Activated T-helper 2 cell treated with anti-CD3 and anti-CD28 coated beads, Interferon-gamma antibody, Interleukin-2, Interleukin-4, amounts not matched to agents 10 μg/mL and 5 μg/mL and 100 μg/mL, durations not matched to agents 14 hours and 24 hours and 36 hours (primary cell): ENCODE measurements around the gene CFAP299. TPM values are rescaled to one million over a fixed set of nuclear protein-coding genes. Genes with fewer than 3 reads are reported as not detected.
"Not testable (repeated sequence)": the region's sequence is repeated elsewhere in the genome, so short reads cannot be mapped to it uniquely, and the experiment has no call there.

Source experiments
- DNase-seq: peaks from one replicate; pipeline ENCODE4 v3.0.0; 2021; ENCODE audit warnings: low spot score
- H3K27ac Mint-ChIP-seq: one replicate; pipeline ENCODE4 v1.8.0; 2021; ENCODE audit warnings: mixed read lengths
- H3K27me3 Mint-ChIP-seq: one replicate; pipeline ENCODE4 v1.8.0; 2021; ENCODE audit warnings: low read depth, mixed read lengths
- H3K36me3 Mint-ChIP-seq: one replicate; pipeline ENCODE4 v1.8.0; 2021; ENCODE audit warnings: low read depth, mixed read lengths
- H3K4me1 Mint-ChIP-seq: one replicate; pipeline ENCODE4 v1.8.0; 2021; ENCODE audit warnings: low read depth, mixed read lengths
- H3K4me3 Mint-ChIP-seq: one replicate; pipeline ENCODE4 v1.8.0; 2021; ENCODE audit warnings: low read depth, mild to moderate bottlenecking, moderate library complexity, mixed read lengths
- H3K9me3 Mint-ChIP-seq: one replicate; pipeline ENCODE4 v1.8.0; 2021; ENCODE audit warnings: mixed read lengths
- intact Hi-C: fragments of 100-400 bp; cut with micrococcal nuclease; formaldehyde crosslinking; loops from one replicate; pipeline ENCODE4 v1.15.1; 2023
- total RNA-seq: library from RNA; stranded (reverse); gene quantifications from 2 replicates; pipeline ENCODE4 v1.2.3, GENCODE V29; 2022

CFAP299 gene
- total RNA-seq, 1 donor from 2014 or later, result not detected

- Mint-ChIP-seq H3K27ac (no peak overlapping the region), H3K4me1 (no peaks in the 10 kb centered on the region), H3K9me3 (no peaks in the 10 kb centered on the region), H3K36me3 (no peaks in the 10 kb centered on the region), H3K4me3 (no peak overlapping the region), H3K27me3 (no peaks in the 10 kb centered on the region)
- no peak for DNase-seq
- intact Hi-C loops, result no loop called here
Measured at GRCh38 chr4:80309294-80310004, 26.1 kb upstream of the CFAP299 start.

- intact Hi-C loops, result no loop called here
Measured at GRCh38 chr4:80311130-80311529, 24.4 kb upstream of the CFAP299 start.

GRCh38 chr4:80312124-80312523 lies 23.4 kb upstream of the CFAP299 start:
- Mint-ChIP-seq H3K4me1 (no peaks in the 10 kb centered on the region), H3K27me3 (no peaks in the 10 kb centered on the region)
- intact Hi-C loops, result no loop called here

More at GRCh38 chr4:80311130-80311529, 24.4 kb upstream of the CFAP299 start:
- Mint-ChIP-seq H3K4me1 (no peaks in the 10 kb centered on the region), H3K9me3 (no peaks in the 10 kb centered on the region), H3K4me3 (no peak overlapping the region), H3K36me3 (no peaks in the 10 kb centered on the region), H3K27me3 (no peaks in the 10 kb centered on the region), H3K27ac (no peak overlapping the region)
- no peak for DNase-seq

GRCh38 chr4:80313627-80314026 lies 21.9 kb upstream of the CFAP299 start:
- Mint-ChIP-seq H3K9me3 (no peaks in the 10 kb centered on the region), H3K36me3 (no peaks in the 10 kb centered on the region), H3K27ac (no peak overlapping the region), H3K27me3 (peaks cover under 1% of the 10 kb centered on the region), H3K4me3 (no peak overlapping the region), H3K4me1 (no peaks in the 10 kb centered on the region)
- no peak for DNase-seq
- intact Hi-C loops, result no loop called here

More at GRCh38 chr4:80312124-80312523, 23.4 kb upstream of the CFAP299 start:
- Mint-ChIP-seq H3K36me3 (no peaks in the 10 kb centered on the region), H3K9me3 (no peaks in the 10 kb centered on the region), H3K27ac (no peak overlapping the region), H3K4me3 (no peak overlapping the region)
- no peak for DNase-seq

- intact Hi-C loops, H3K36me3 Mint-ChIP-seq, H3K4me3 Mint-ChIP-seq, H3K4me1 Mint-ChIP-seq, H3K27ac Mint-ChIP-seq, H3K9me3 Mint-ChIP-seq, H3K27me3 Mint-ChIP-seq, DNase-seq: not testable (repeated sequence)
Measured at GRCh38 chr4:80315848-80316247, 19.7 kb upstream of the CFAP299 start.

GRCh38 chr4:80321341-80321740 lies 14.2 kb upstream of the CFAP299 start:
- H3K4me3 Mint-ChIP-seq, result no peak overlapping the region
- no peak overlapping the region for H3K27ac Mint-ChIP-seq
- peaks cover 2% of the 10 kb centered on the region for H3K27me3 Mint-ChIP-seq
- no peaks in the 10 kb centered on the region for H3K36me3 Mint-ChIP-seq
- no peaks in the 10 kb centered on the region for H3K4me1 Mint-ChIP-seq
- intact Hi-C loops, result no loop called here
- no peak for DNase-seq
- H3K9me3 Mint-ChIP-seq, result no peaks in the 10 kb centered on the region

GRCh38 chr4:80321776-80322175 lies 13.8 kb upstream of the CFAP299 start:
- no peak overlapping the region for H3K27ac Mint-ChIP-seq
- H3K4me1 Mint-ChIP-seq, result no peaks in the 10 kb centered on the region
- no peaks in the 10 kb centered on the region for H3K36me3 Mint-ChIP-seq
- no peak overlapping the region for H3K4me3 Mint-ChIP-seq
- H3K9me3 Mint-ChIP-seq, result no peaks in the 10 kb centered on the region
- H3K27me3 Mint-ChIP-seq, result peaks cover 2% of the 10 kb centered on the region
- no peak for DNase-seq
- intact Hi-C loops, result no loop called here

GRCh38 chr4:80322716-80323115 lies 12.8 kb upstream of the CFAP299 start:
- H3K9me3 Mint-ChIP-seq, result no peaks in the 10 kb centered on the region
- peaks cover 2% of the 10 kb centered on the region for H3K27me3 Mint-ChIP-seq
- no peak for DNase-seq
- H3K4me3 Mint-ChIP-seq, result no peak overlapping the region
- no peaks in the 10 kb centered on the region for H3K4me1 Mint-ChIP-seq
- H3K27ac Mint-ChIP-seq, result no peak overlapping the region
- intact Hi-C loops, result no loop called here
- no peaks in the 10 kb centered on the region for H3K36me3 Mint-ChIP-seq

GRCh38 chr4:80324171-80324570 lies 11.4 kb upstream of the CFAP299 start:
- H3K4me1 Mint-ChIP-seq, result no peaks in the 10 kb centered on the region
- intact Hi-C loops, result no loop called here
- no peaks in the 10 kb centered on the region for H3K27me3 Mint-ChIP-seq
- DNase-seq, result no peak
- H3K9me3 Mint-ChIP-seq, result no peaks in the 10 kb centered on the region
- no peak overlapping the region for H3K27ac Mint-ChIP-seq
- no peaks in the 10 kb centered on the region for H3K36me3 Mint-ChIP-seq
- no peak overlapping the region for H3K4me3 Mint-ChIP-seq

GRCh38 chr4:80331693-80332092 lies 3.8 kb upstream of the CFAP299 start:
- Mint-ChIP-seq H3K4me1 (peaks cover 9% of the 10 kb centered on the region), H3K27ac (no peak overlapping the region), H3K36me3 (no peaks in the 10 kb centered on the region), H3K9me3 (no peaks in the 10 kb centered on the region), H3K27me3 (peaks cover 19% of the 10 kb centered on the region), H3K4me3 (no peak overlapping the region)
- intact Hi-C loops, result no loop called here
- no peak for DNase-seq

- intact Hi-C loops, result no loop called here
- DNase-seq, result no peak
- H3K36me3 Mint-ChIP-seq, result no peaks in the 10 kb centered on the region
- H3K27me3 Mint-ChIP-seq, result peaks cover 20% of the 10 kb centered on the region
- no peak overlapping the region for H3K4me3 Mint-ChIP-seq
- H3K27ac Mint-ChIP-seq, result no peak overlapping the region
- no peaks in the 10 kb centered on the region for H3K9me3 Mint-ChIP-seq
- H3K4me1 Mint-ChIP-seq, result peaks cover 9% of the 10 kb centered on the region
Measured at GRCh38 chr4:80333121-80333520, 2.4 kb upstream of the CFAP299 start.

GRCh38 chr4:80334568-80334967 lies 962 bp upstream of the CFAP299 start:
- no peak for DNase-seq
- Mint-ChIP-seq H3K9me3 (no peaks in the 10 kb centered on the region), H3K36me3 (no peaks in the 10 kb centered on the region), H3K27ac (no peak overlapping the region), H3K4me3 (no peak overlapping the region), H3K27me3 (peaks cover 20% of the 10 kb centered on the region), H3K4me1 (peaks cover 9% of the 10 kb centered on the region)
- intact Hi-C loops, result no loop called here

GRCh38 chr4:80335226-80335553 lies 340 bp upstream of the CFAP299 start:
- intact Hi-C loops, result no loop called here
- H3K9me3 Mint-ChIP-seq, result no peaks in the 10 kb centered on the region
- H3K27ac Mint-ChIP-seq, result no peak overlapping the region
- peak overlapping the region; percentile 77 for H3K4me3 Mint-ChIP-seq
- no peaks in the 10 kb centered on the region for H3K36me3 Mint-ChIP-seq
- no peak for DNase-seq
- peaks cover 9% of the 10 kb centered on the region for H3K4me1 Mint-ChIP-seq
- H3K27me3 Mint-ChIP-seq, result peaks cover 20% of the 10 kb centered on the region

- DNase-seq, result no peak
- H3K27ac Mint-ChIP-seq, result no peak overlapping the region
- peaks cover 9% of the 10 kb centered on the region for H3K4me1 Mint-ChIP-seq
- intact Hi-C loops, result no loop called here
- peaks cover under 1% of the 10 kb centered on the region for H3K9me3 Mint-ChIP-seq
- H3K36me3 Mint-ChIP-seq, result no peaks in the 10 kb centered on the region
- H3K4me3 Mint-ChIP-seq, result no peak overlapping the region
- H3K27me3 Mint-ChIP-seq, result peaks cover 20% of the 10 kb centered on the region
Measured at GRCh38 chr4:80336582-80336981, 1.1 kb downstream of the CFAP299 start.
